SK-N-SH treated with all-trans-retinoic acid at 6 μM for 48 hours (cell line): ENCODE data around the gene USB1.

Source experiments
- ATAC-seq: fragments of 200-7000 bp; cut with Tn5 transposase; 3 replicates; pipeline ENCODE4 v1.9.1; 2020; ENCODE audit warnings: mild to moderate bottlenecking, moderate library complexity
- ARNTL ChIP-seq: fragments of 450-650 bp; formaldehyde crosslinking; IDR thresholded peaks from 2 replicates; pipeline ENCODE4 v1.5.0; 2020; ENCODE audit warnings: low read depth, mild to moderate bottlenecking, moderate library complexity, borderline replicate concordance
- CREB5 ChIP-seq: fragments of 250-450 bp; sonication (Bioruptor Pico); IDR thresholded peaks from 2 replicates; pipeline ENCODE4 v1.5.1; 2020; ENCODE audit warnings: low read depth, mild to moderate bottlenecking, moderate library complexity
- CSDC2 ChIP-seq: fragments of 250-450 bp; sonication (Bioruptor Pico); IDR thresholded peaks from 2 replicates; pipeline ENCODE4 v1.5.0; 2020; ENCODE audit warnings: mild to moderate bottlenecking, moderate library complexity
- CSRNP3 ChIP-seq: fragments of 250-450 bp; sonication (Bioruptor Pico); IDR thresholded peaks from 2 replicates; pipeline ENCODE4 v1.5.1; 2021; ENCODE audit warnings: mild to moderate bottlenecking, moderate library complexity
- ESRRG ChIP-seq: fragments of 250-450 bp; sonication (Bioruptor Pico); IDR thresholded peaks from 2 replicates; pipeline ENCODE4 v1.6.1; 2021; ENCODE audit warnings: mild to moderate bottlenecking
- GLIS3 ChIP-seq: fragments of 250-450 bp; sonication (Bioruptor Pico); IDR thresholded peaks from 2 replicates; pipeline ENCODE4 v1.5.0; 2020; ENCODE audit warnings: mild to moderate bottlenecking, moderate library complexity
- ISL1 ChIP-seq: fragments of 250-450 bp; sonication (Bioruptor Pico); IDR thresholded peaks from 2 replicates; pipeline ENCODE4 v2.1.2; 2022; ENCODE audit warnings: mild to moderate bottlenecking, moderate library complexity
- OSR1 ChIP-seq: fragments of 250-450 bp; sonication (Bioruptor Pico); IDR thresholded peaks from 2 replicates; pipeline ENCODE4 v1.8.0; 2022; ENCODE audit warnings: moderate library complexity, mild to moderate bottlenecking, inconsistent platforms
- PATZ1 ChIP-seq: fragments of 250-450 bp; sonication (Bioruptor Pico); IDR thresholded peaks from 2 replicates; pipeline ENCODE4 v1.8.0; 2020; ENCODE audit warnings: mild to moderate bottlenecking, moderate library complexity, borderline replicate concordance
- POU6F1 ChIP-seq: fragments of 250-450 bp; sonication (Bioruptor Pico); IDR thresholded peaks from 2 replicates; pipeline ENCODE4 v1.8.0; 2021; ENCODE audit warnings: low read depth, mild to moderate bottlenecking, moderate library complexity, borderline replicate concordance
- PPARA ChIP-seq: fragments of 250-450 bp; sonication (Bioruptor Pico); IDR thresholded peaks from 2 replicates; pipeline ENCODE4 v1.5.0; 2020; ENCODE audit warnings: mild to moderate bottlenecking, borderline replicate concordance
- RARB ChIP-seq: fragments of 250-450 bp; sonication (Bioruptor Pico); IDR thresholded peaks from 2 replicates; pipeline ENCODE4 v1.8.0; 2021; ENCODE audit warnings: mild to moderate bottlenecking, moderate library complexity
- TCF4 ChIP-seq: fragments of 250-450 bp; sonication (Bioruptor Pico); IDR thresholded peaks from 2 replicates; pipeline ENCODE4 v1.8.0; 2021; ENCODE audit warnings: mild to moderate bottlenecking, moderate library complexity, borderline replicate concordance
- TOX ChIP-seq: fragments of 250-450 bp; sonication (Bioruptor Pico); IDR thresholded peaks from 2 replicates; pipeline ENCODE4 v1.8.0; 2021; ENCODE audit warnings: mild to moderate bottlenecking, moderate library complexity, borderline replicate concordance
- TSHZ2 ChIP-seq: fragments of 250-450 bp; sonication (Bioruptor Pico); IDR thresholded peaks from 2 replicates; pipeline ENCODE4 v1.5.0; 2020; ENCODE audit warnings: mild to moderate bottlenecking, moderate library complexity
- ZC3H10 ChIP-seq: fragments of 250-450 bp; sonication (Bioruptor Pico); IDR thresholded peaks from 2 replicates; pipeline ENCODE4 v1.5.1; 2021; ENCODE audit warnings: mild to moderate bottlenecking, moderate library complexity
- ZFP3 ChIP-seq: fragments of 250-450 bp; sonication (Bioruptor Pico); IDR thresholded peaks from 2 replicates; pipeline ENCODE4 v1.5.0; 2020; ENCODE audit warnings: mild to moderate bottlenecking, moderate library complexity
- ZFP30 ChIP-seq: fragments of 450-650 bp; formaldehyde crosslinking; IDR thresholded peaks from 2 replicates; pipeline ENCODE4 v1.5.0; 2022; ENCODE audit warnings: mild to moderate bottlenecking, moderate library complexity
- ZNF565 ChIP-seq: fragments of 450-650 bp; formaldehyde crosslinking; conservative IDR thresholded peaks from 2 replicates; pipeline ENCODE4 v1.5.0; 2020; ENCODE audit warnings: low read depth, mild to moderate bottlenecking, moderate library complexity
- ZNF70 ChIP-seq: fragments of 450-650 bp; formaldehyde crosslinking; IDR thresholded peaks from 2 replicates; pipeline ENCODE4 v1.5.0; 2020; ENCODE audit warnings: mild to moderate bottlenecking, moderate library complexity
- ZNF8 ChIP-seq: fragments of 450-650 bp; formaldehyde crosslinking; IDR thresholded peaks from 2 replicates; pipeline ENCODE4 v1.5.0; 2020; ENCODE audit warnings: mild to moderate bottlenecking, moderate library complexity

The USB1 gene

GRCh38 chr16:58056580-58056979 is 55.4 kb downstream of the USB1 start (continued):
- TF ChIP-seq TSHZ2, result no peak
- no peak for TF ChIP-seq TOX (CRISPR knock-in tag)

- no peak for ATAC-seq
- TF ChIP-seq OSR1 (no peak), PPARA (CRISPR knock-in tag) (no peak), ESRRG (no peak), PATZ1 (no peak), GLIS3 (CRISPR knock-in tag) (no peak), ISL1 (CRISPR knock-in tag) (no peak), RARB (CRISPR knock-in tag) (no peak), ARNTL (no peak), ZFP30 (CRISPR knock-in tag) (no peak)
These were observed 55.9 kb downstream of the USB1 start for GRCh38 chr16:58057121-58057520.

- TF ChIP-seq ZNF565 (CRISPR knock-in tag) (no peak), ISL1 (CRISPR knock-in tag) (no peak), TOX (CRISPR knock-in tag) (no peak), TCF4 (CRISPR knock-in tag) (no peak), ZNF8 (CRISPR knock-in tag) (no peak), POU6F1 (no peak), CSDC2 (CRISPR knock-in tag) (no peak), GLIS3 (CRISPR knock-in tag) (no peak), ARNTL (no peak), ZNF70 (CRISPR knock-in tag) (no peak), ZC3H10 (CRISPR knock-in tag) (no peak), ZFP30 (CRISPR knock-in tag) (no peak), TSHZ2 (no peak), CSRNP3 (CRISPR knock-in tag) (no peak), CREB5 (CRISPR knock-in tag) (no peak), OSR1 (no peak), RARB (CRISPR knock-in tag) (no peak), PATZ1 (no peak), ZFP3 (no peak)
- ATAC-seq, result no peak
These were observed 56.6 kb downstream of the USB1 start for GRCh38 chr16:58057784-58058183.
